Measurements from ENCODE around the gene XDH.

XDH gene

GRCh38 chr2:31327505-31327904 lies 87.0 kb downstream of the XDH start:
- DNase-seq = no peak

- DNase-seq = peak; percentile 22
Observed at GRCh38 chr2:31324016-31324633, 90.4 kb downstream of the XDH start.

GRCh38 chr2:31322371-31322770 lies 92.2 kb downstream of the XDH start:
- no peak for DNase-seq

- DNase-seq = peak; percentile 12
Observed at GRCh38 chr2:31319406-31320175, 95.0 kb downstream of the XDH start.

- DNase-seq = no peak
Observed at GRCh38 chr2:31318361-31319336, 95.9 kb downstream of the XDH start.

GRCh38 chr2:31317396-31317795 lies 97.1 kb downstream of the XDH start:
- DNase-seq = no peak

- DNase-seq = no peak
Observed at GRCh38 chr2:31314761-31315160, 99.8 kb downstream of the XDH start.

GRCh38 chr2:31312898-31313297 lies 101.6 kb downstream of the XDH start:
- DNase-seq = no peak

- DNase-seq = no peak
Observed at GRCh38 chr2:31304816-31305215, 109.7 kb downstream of the XDH start.

- DNase-seq = no peak
Observed at GRCh38 chr2:31302940-31303563, 111.5 kb downstream of the XDH start.

- no peak for DNase-seq
Observed at GRCh38 chr2:31300309-31300708, 114.2 kb downstream of the XDH start.

GRCh38 chr2:31299547-31299946 lies 115.0 kb downstream of the XDH start:
- DNase-seq = no peak

- DNase-seq = no peak
Observed at GRCh38 chr2:31297751-31298150, 116.8 kb downstream of the XDH start.

GRCh38 chr2:31296641-31297287 lies 117.8 kb downstream of the XDH start:
- no peak for DNase-seq

- DNase-seq = no peak
Observed at GRCh38 chr2:31294196-31294595, 120.3 kb downstream of the XDH start.

- no peak for DNase-seq
Observed at GRCh38 chr2:31287654-31288053, 126.9 kb downstream of the XDH start.

GRCh38 chr2:31286961-31287550 lies 127.5 kb downstream of the XDH start:
- no peak for DNase-seq

- DNase-seq = no peak
Observed at GRCh38 chr2:31286230-31286629, 128.3 kb downstream of the XDH start.
